NCI-H128 (cell line): ENCODE measurements around the gene KCNQ5.
"Not testable (repeated sequence)": the region's sequence is repeated elsewhere in the genome, so short reads cannot be mapped to it uniquely, and the experiment has no call there.

Experiments
- DNase-seq: peaks from one replicate; lab custom pipeline; 2025; ENCODE audit not compliant: unreplicated experiment; lab: John Stamatoyannopoulos, UW

Gene KCNQ5

DNA sequence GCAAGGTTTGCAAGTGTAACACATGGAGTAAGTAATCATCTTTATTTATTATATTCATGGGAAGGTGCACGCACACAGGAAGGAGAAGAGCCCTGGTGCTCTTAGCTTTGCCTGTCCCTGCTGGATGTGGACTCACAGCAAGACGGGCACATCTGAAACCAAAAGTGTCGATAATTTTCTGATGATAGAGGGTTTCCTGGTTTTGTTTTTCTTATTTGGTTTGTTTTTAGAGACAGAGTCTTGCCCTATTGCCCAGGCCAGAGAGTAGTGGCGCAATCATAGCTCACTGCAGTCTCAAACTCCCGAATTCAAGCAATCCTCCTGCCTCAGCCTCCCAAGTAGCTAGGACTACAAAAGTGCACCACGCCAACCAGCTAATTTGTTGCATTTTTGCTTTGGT lies 611.2 kb downstream of the KCNQ5 start:
- no peak for DNase-seq

DNA sequence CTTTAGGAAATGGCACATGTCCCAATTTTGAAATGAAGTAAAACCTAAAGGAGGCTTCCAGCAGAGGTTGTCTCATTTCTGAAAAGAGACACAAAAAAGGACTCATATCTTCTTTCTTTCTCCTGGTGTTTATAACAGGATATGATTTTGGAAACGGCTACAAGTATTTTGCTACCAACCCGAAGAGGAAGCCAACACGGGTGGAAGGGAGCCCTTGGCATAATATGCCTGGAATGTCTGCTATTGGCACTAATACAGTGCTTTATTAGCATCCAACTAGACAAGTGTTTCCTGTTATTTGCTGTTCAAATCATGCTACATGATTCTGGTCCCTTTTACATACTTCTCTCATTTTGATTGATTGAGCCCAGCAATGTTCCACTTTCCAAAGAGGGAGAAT lies 612.1 kb downstream of the KCNQ5 start:
- not testable (repeated sequence) for DNase-seq

DNA sequence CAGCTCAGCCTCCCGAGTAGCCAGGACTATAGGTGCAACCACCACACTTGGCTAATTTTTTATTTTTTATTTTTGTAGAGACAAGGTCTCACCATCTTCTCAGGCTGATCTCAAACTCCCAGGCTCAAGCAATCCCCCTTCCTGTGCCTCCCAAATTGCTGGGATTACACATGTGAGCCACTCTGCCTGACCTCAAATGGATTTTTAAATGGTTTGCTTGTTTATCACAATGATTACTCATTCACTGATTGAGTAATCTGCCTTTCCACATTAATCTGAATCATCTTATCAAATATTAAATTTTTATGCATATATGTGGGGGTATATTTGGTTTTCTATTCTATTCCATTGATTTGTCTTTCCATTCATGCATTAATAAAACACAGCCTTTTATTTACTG lies 612.9 kb downstream of the KCNQ5 start:
- DNase-seq = no peak

DNA sequence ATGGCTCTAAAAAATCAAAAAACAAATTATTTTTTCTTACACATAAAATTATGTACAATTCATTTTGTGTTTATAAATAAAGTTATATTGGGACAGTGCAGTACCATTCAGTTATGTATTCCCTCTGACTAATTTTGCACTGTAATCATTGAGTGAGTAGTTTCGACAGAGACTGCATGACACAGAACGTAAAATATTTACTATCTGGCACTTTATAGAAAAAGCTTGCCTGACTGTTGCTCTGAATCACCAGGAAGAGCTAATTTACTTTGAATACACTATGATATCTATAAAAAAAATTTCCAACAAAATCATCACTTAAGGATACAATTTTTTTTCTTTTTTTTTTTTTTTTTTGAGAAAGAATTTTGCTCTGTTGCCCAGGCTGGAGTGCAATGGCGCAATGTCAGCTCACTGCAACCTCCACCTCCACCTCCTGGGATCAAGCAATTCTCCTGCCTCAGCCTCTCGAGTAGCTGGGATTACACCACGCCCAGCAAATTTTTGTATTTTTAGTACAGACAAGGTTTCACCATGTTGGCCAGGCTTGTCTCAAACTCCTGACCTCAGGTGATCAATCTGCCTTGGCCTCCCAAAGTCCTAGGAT lies 614.4 kb downstream of the KCNQ5 start:
- no peak for DNase-seq

DNA sequence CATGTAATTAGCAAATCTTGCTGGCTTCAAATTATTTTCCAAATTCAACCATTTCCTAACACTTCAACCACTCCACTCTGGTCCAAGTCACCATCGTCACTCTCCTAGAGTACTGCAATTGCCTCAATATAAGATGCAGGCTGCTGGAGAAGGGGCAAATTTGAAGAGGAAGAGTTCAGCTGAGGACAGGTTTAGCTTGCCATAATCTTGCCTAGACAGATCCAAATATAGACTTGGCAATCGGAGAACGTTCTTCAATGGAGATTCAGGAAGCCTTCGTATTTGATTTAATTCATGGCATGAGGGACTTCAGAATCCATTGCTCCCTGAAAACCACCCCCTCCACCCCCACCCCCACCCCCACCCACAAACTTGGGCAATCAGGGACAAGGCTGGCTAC lies 618.9 kb downstream of the KCNQ5 start:
- no peak for DNase-seq

DNA sequence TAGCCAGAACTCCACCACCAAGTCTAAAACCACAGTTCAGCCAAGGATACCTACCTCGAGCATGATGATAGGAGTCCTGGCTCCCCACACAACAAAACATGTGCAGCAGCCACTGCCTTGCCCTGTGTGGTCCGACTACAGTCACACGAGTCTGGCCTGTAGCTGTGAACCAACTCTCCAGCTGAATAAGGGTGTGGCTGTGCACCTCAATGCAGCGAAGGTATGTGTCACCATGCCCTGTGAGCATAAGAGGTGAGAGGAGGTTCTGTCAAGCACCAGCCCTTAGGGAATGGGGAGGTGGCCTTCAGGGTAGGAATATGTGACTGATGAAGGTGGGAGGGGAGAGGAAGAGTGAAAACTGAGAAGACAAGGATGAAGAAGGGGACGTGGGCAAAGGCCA lies 620.1 kb downstream of the KCNQ5 start:
- DNase-seq = no peak
